HG03520 (cell line): ENCODE results near the gene RHBDD1.

Source experiments
- ATAC-seq: cut with Tn5 transposase; IDR thresholded peaks from one replicate; pipeline ENCODE4 v1.9.1; 2021; ENCODE audit warnings: mild to moderate bottlenecking, moderate library complexity; ENCODE audit not compliant: unreplicated experiment

The RHBDD1 gene

GRCh38 chr2:226910384-226910783 lies 74.5 kb downstream of the RHBDD1 start:
- no peak for ATAC-seq

- no peak for ATAC-seq
Observed at GRCh38 chr2:226911932-226912331, 76.1 kb downstream of the RHBDD1 start.

- ATAC-seq, result no peak
Observed at GRCh38 chr2:226913641-226914040, 77.8 kb downstream of the RHBDD1 start.

GRCh38 chr2:226915846-226916360 lies 80.0 kb downstream of the RHBDD1 start:
- ATAC-seq, result no peak

- ATAC-seq, result peak; percentile 93
Observed at GRCh38 chr2:226916669-226917068, 80.8 kb downstream of the RHBDD1 start.

- ATAC-seq, result no peak
Observed at GRCh38 chr2:226932443-226932842, 96.6 kb downstream of the RHBDD1 start.

- no peak for ATAC-seq
Observed at GRCh38 chr2:226934546-226935201, 98.8 kb downstream of the RHBDD1 start.

GRCh38 chr2:226943862-226944620 lies 108.2 kb downstream of the RHBDD1 start:
- ATAC-seq, result no peak

- no peak for ATAC-seq
Observed at GRCh38 chr2:226953206-226953605, 117.4 kb downstream of the RHBDD1 start.

- no peak for ATAC-seq
Observed at GRCh38 chr2:226953826-226954225, 118.0 kb downstream of the RHBDD1 start.

- no peak for ATAC-seq
Observed at GRCh38 chr2:226956659-226957058, 120.8 kb downstream of the RHBDD1 start.

GRCh38 chr2:226959418-226959817 lies 123.6 kb downstream of the RHBDD1 start:
- ATAC-seq, result no peak

GRCh38 chr2:226962176-226962773 lies 126.4 kb downstream of the RHBDD1 start:
- ATAC-seq, result no peak

GRCh38 chr2:226963528-226963927 lies 127.7 kb downstream of the RHBDD1 start:
- ATAC-seq, result no peak

- ATAC-seq, result no peak
Observed at GRCh38 chr2:226965376-226965775, 129.5 kb downstream of the RHBDD1 start.

- ATAC-seq, result no peak
Observed at GRCh38 chr2:226969417-226970080, 133.7 kb downstream of the RHBDD1 start.

GRCh38 chr2:226970362-226970761 lies 134.5 kb downstream of the RHBDD1 start:
- peak; percentile 63 for ATAC-seq

- peak; percentile 39 for ATAC-seq
Observed at GRCh38 chr2:226971084-226971483, 135.2 kb downstream of the RHBDD1 start.

- ATAC-seq, result no peak
Observed at GRCh38 chr2:226971770-226972169, 135.9 kb downstream of the RHBDD1 start.

- ATAC-seq, result no peak
Observed at GRCh38 chr2:226973816-226974215, 138.0 kb downstream of the RHBDD1 start.

GRCh38 chr2:226977775-226978190 lies 141.9 kb downstream of the RHBDD1 start:
- no peak for ATAC-seq
